ENCODE data around the gene TUSC2. TPM values are rescaled to one million over a fixed set of nuclear protein-coding genes. Genes with fewer than 3 reads are reported as not detected.

Gene TUSC2
- total RNA-seq, 1 experiment from 2014 or later = 29.2 TPM

GRCh38 chr3:50278880-50279224 lies 49.2 kb downstream of the TUSC2 start, which contains the start of gene LSMEM2:
Gene LSMEM2 (plus strand): TSS chr3:50279087. CDS start chr3:50279114, 27 bp downstream.
- Mint-ChIP-seq H3K27ac (ENCODE audit: unreplicated experiment) (no peak within 1 kb of the TSS), H3K27me3 (ENCODE audit: unreplicated experiment) (no peaks in the 10 kb centered on the region), H3K4me3 (ENCODE audit: low read depth, unreplicated experiment) (no peak within 1 kb of the TSS), H3K4me1 (ENCODE audit: low read depth, unreplicated experiment) (no peaks in the 10 kb centered on the region), H3K9me3 (ENCODE audit: low read depth, unreplicated experiment) (no peaks in the 10 kb centered on the region), H3K36me3 (ENCODE audit: insufficient read depth, unreplicated experiment) (peaks cover 14% of the 10 kb centered on the region)
- CTCF ChIA-PET = interaction anchor here (1.1 kb wide), 1 partner anchor 58 kb away, joined by 3 read pairs; no protein-coding TSS in a partner anchor
- intact Hi-C loops (cut with micrococcal nuclease; ENCODE audit: unreplicated experiment) = loop anchor here (10.0 kb wide), 1 partner anchor 46 kb away; the partner anchor contains the start of genes HYAL2 and TUSC2
- no TSS peak for BruUV-seq (replicated peaks)
- no peak for DNase-seq
- no peak for TF ChIP-seq CTCF (IDR thresholded peaks at IDR 0.05; ENCODE audit: unreplicated experiment)

- Mint-ChIP-seq H3K9me3 (ENCODE audit: low read depth, unreplicated experiment) (no peaks in the 10 kb centered on the region), H3K36me3 (ENCODE audit: insufficient read depth, unreplicated experiment) (peaks cover 14% of the 10 kb centered on the region), H3K27ac (ENCODE audit: unreplicated experiment) (no peak overlapping the region), H3K4me3 (ENCODE audit: low read depth, unreplicated experiment) (no peak overlapping the region), H3K4me1 (ENCODE audit: low read depth, unreplicated experiment) (no peaks in the 10 kb centered on the region), H3K27me3 (ENCODE audit: unreplicated experiment) (no peaks in the 10 kb centered on the region)
- CTCF ChIA-PET = interaction anchor here (0.6 to 1.1 kb wide), 3 partner anchors 21 to 88 kb away, joined by 3 to 6 read pairs (median 3); partner anchors contain the start of genes HYAL3 and NAA80
- DNase-seq = no peak
- no TSS peak for BruUV-seq (replicated peaks)
- intact Hi-C loops (cut with micrococcal nuclease; ENCODE audit: unreplicated experiment) = loop anchor here (10.0 kb wide), 1 partner anchor 46 kb away; the partner anchor contains the start of genes HYAL2 and TUSC2
- no peak for TF ChIP-seq CTCF (IDR thresholded peaks at IDR 0.05; ENCODE audit: unreplicated experiment)
These were observed 49.7 kb downstream of the TUSC2 start for GRCh38 chr3:50278123-50278879.

- TF ChIP-seq CTCF (IDR thresholded peaks at IDR 0.05; ENCODE audit: unreplicated experiment) = no peak
- Mint-ChIP-seq H3K36me3 (ENCODE audit: insufficient read depth, unreplicated experiment) (peaks cover 16% of the 10 kb centered on the region), H3K27me3 (ENCODE audit: unreplicated experiment) (no peaks in the 10 kb centered on the region), H3K4me1 (ENCODE audit: low read depth, unreplicated experiment) (peaks cover 6% of the 10 kb centered on the region), H3K9me3 (ENCODE audit: low read depth, unreplicated experiment) (no peaks in the 10 kb centered on the region), H3K27ac (ENCODE audit: unreplicated experiment) (no peak overlapping the region), H3K4me3 (ENCODE audit: low read depth, unreplicated experiment) (no peak overlapping the region)
- BruUV-seq (replicated peaks) = no TSS peak
- CTCF ChIA-PET = interaction anchor here (0.6 kb wide), 1 partner anchor 33 kb away, joined by 4 read pairs; no protein-coding TSS in a partner anchor
- intact Hi-C loops (cut with micrococcal nuclease; ENCODE audit: unreplicated experiment) = loop anchor here (10.0 kb wide), 1 partner anchor 48 kb away; the partner anchor contains the start of genes HYAL2 and TUSC2
- no peak for DNase-seq
These were observed 51.3 kb downstream of the TUSC2 start for GRCh38 chr3:50276762-50277101.

GRCh38 chr3:50275996-50276761 lies 51.8 kb downstream of the TUSC2 start:
- TF ChIP-seq CTCF (IDR thresholded peaks at IDR 0.05; ENCODE audit: unreplicated experiment) = no peak
- no TSS peak for BruUV-seq (replicated peaks)
- H3K4me3 Mint-ChIP-seq (ENCODE audit: low read depth, unreplicated experiment) = no peak overlapping the region
- DNase-seq = no peak
- CTCF ChIA-PET = no interaction called here
- H3K27me3 Mint-ChIP-seq (ENCODE audit: unreplicated experiment) = no peaks in the 10 kb centered on the region
- H3K9me3 Mint-ChIP-seq (ENCODE audit: low read depth, unreplicated experiment) = no peaks in the 10 kb centered on the region
- intact Hi-C loops (cut with micrococcal nuclease; ENCODE audit: unreplicated experiment) = loop anchor here (10.0 kb wide), 1 partner anchor 49 kb away; the partner anchor contains the start of genes HYAL2 and TUSC2
- peaks cover 21% of the 10 kb centered on the region for H3K36me3 Mint-ChIP-seq (ENCODE audit: insufficient read depth, unreplicated experiment)
- H3K27ac Mint-ChIP-seq (ENCODE audit: unreplicated experiment) = no peak overlapping the region
- H3K4me1 Mint-ChIP-seq (ENCODE audit: low read depth, unreplicated experiment) = peaks cover 11% of the 10 kb centered on the region

Measured in Calu3 (cell line).